ENCODE measurements around the gene HIF3A. TPM values are rescaled to one million over a fixed set of nuclear protein-coding genes. Genes with fewer than 3 reads are reported as not detected.

The HIF3A gene
- total and polyA plus RNA-seq, 9 of the 15 experiments (the other 6 are each of a cell fraction or from before 2014, with no cell fraction given): 0.29 TPM; not detected in 8

DNA sequence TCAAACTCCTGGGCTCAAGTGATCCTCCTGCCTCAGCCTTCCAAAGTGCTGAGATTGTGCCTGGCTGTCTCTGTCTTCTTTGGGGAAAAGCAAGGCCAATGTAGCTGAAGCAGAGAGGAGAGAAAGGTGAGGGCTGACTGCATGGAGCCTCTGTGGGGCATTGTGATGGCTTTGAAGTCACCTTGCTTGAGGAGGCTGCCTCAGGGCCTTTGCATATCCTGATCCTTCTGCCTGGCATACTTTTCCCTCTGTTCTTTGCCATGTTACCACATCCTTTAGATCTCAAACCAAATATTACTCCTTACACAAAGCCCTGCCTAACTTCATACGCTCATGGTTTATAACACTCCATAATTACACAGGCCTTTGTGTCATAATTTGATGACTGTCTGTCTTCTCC is 40.6 kb downstream of the HIF3A start:
- Histone ChIP-seq H3K4me3 (no peak overlapping the region), H3K4me1 (replicated peaks in 1 of 2; ENCODE audit: control insufficient read depth in 2 of 2, insufficient read depth in 2 of 2, low read length in 2 of 2) (peaks cover 0 to 4% of the 10 kb centered on the region in 2 experiments; a peak in 2 of 5 replicates), H3K4me2 (ENCODE audit: insufficient read depth, low read length) (no peak overlapping the region), H3K36me3 (ENCODE audit: control insufficient read depth, insufficient read depth, low read length) (no peaks in the 10 kb centered on the region), H3K79me2 (ENCODE audit: control insufficient read depth, insufficient read depth, low read length) (no peaks in the 10 kb centered on the region), H3K27me3 (ENCODE audit: control insufficient read depth in 2 of 2, insufficient read depth in 2 of 2, low read length in 2 of 2) (peaks cover 19 to 45% of the 10 kb centered on the region in 2 experiments), H2AFZ (ENCODE audit: low read depth, low read length) (no peak overlapping the region), H4K20me1 (replicated peaks; ENCODE audit: control insufficient read depth, insufficient read depth, low read length) (no peaks in the 10 kb centered on the region), H3K9ac (ENCODE audit: insufficient read depth in 1 of 2, low read depth in 2 of 2, low read length in 2 of 2) (no peak overlapping the region), H3K27ac (ENCODE audit: extremely low read depth, low read depth, low read length) (no peak overlapping the region), H3K9me1 (ENCODE audit: control insufficient read depth, insufficient read depth, low read length) (no peaks in the 10 kb centered on the region), H3K9me3 (replicated peaks; ENCODE audit: control insufficient read depth, insufficient read depth, low read depth, low read length) (no peaks in the 10 kb centered on the region)
- FAIRE-seq (no peak), DNase-seq (ENCODE audit: extremely low read depth in 1 of 4, low spot score in 3 of 4) (no peak), ATAC-seq (no peak)
- WGBS (ENCODE audit: insufficient coverage, low coverage, missing lambda C conversion rate): 0% methylated on average over 1 of the region's 1 CpG
- intact Hi-C loops (cut with micrococcal nuclease): no loop called here
- in situ Hi-C loops (cut with MboI): no loop called here
- BruUV-seq (replicated peaks): no TSS peak
- CTCF ChIA-PET (ENCODE audit: low intra/inter-chr PET ratio): no interaction called here
- POLR2A ChIA-PET: interaction anchor here (0.9 kb wide), 1 partner anchor 37 kb away, joined by 4 read pairs; no protein-coding TSS in a partner anchor
- no peak for TF ChIP-seq BHLHE40 (IDR thresholded peaks at IDR 0.05; ENCODE audit: low read length)
- peak; percentile 92 for TF ChIP-seq RBM25 (IDR thresholded peaks at IDR 0.05; ENCODE audit: low read depth, low read length, severe bottlenecking)

- no peaks in the 10 kb centered on the region for H3K36me3 ChIP-seq (ENCODE audit: control insufficient read depth, insufficient read depth, low read length)
- ChIA-PET POLR2A (no interaction called here), CTCF (ENCODE audit: low intra/inter-chr PET ratio) (interaction anchor here (0.5 kb wide), 1 partner anchor 165 kb away, joined by 3 read pairs; no protein-coding TSS in a partner anchor)
- H3K4me3 ChIP-seq: no peak overlapping the region
- in situ Hi-C loops (cut with MboI) (no loop called here), intact Hi-C loops (cut with micrococcal nuclease) (no loop called here)
- no TSS peak for BruUV-seq (replicated peaks)
- no peak overlapping the region for H2AFZ ChIP-seq (ENCODE audit: low read depth, low read length)
- ATAC-seq (no peak), FAIRE-seq (no peak), DNase-seq (ENCODE audit: extremely low read depth in 1 of 4, low spot score in 3 of 4) (no peak)
- H3K4me2 ChIP-seq (ENCODE audit: insufficient read depth, low read length): no peak overlapping the region
- H3K9ac ChIP-seq (ENCODE audit: insufficient read depth in 1 of 2, low read depth in 2 of 2, low read length in 2 of 2): no peak overlapping the region
- H3K9me1 ChIP-seq (ENCODE audit: control insufficient read depth, insufficient read depth, low read length): no peaks in the 10 kb centered on the region
- peaks cover 0 to 4% of the 10 kb centered on the region in 2 experiments; a peak in 2 of 5 replicates for H3K4me1 ChIP-seq (replicated peaks in 1 of 2; ENCODE audit: control insufficient read depth in 2 of 2, insufficient read depth in 2 of 2, low read length in 2 of 2)
- WGBS (ENCODE audit: insufficient coverage, low coverage, missing lambda C conversion rate): under 1% methylated on average over 10 of the region's 10 CpGs
- H4K20me1 ChIP-seq (replicated peaks; ENCODE audit: control insufficient read depth, insufficient read depth, low read length): no peaks in the 10 kb centered on the region
- no peaks in the 10 kb centered on the region for H3K79me2 ChIP-seq (ENCODE audit: control insufficient read depth, insufficient read depth, low read length)
- no peaks in the 10 kb centered on the region for H3K9me3 ChIP-seq (replicated peaks; ENCODE audit: control insufficient read depth, insufficient read depth, low read depth, low read length)
- no peak overlapping the region for H3K27ac ChIP-seq (ENCODE audit: extremely low read depth, low read depth, low read length)
- peaks cover 19 to 48% of the 10 kb centered on the region in 2 experiments for H3K27me3 ChIP-seq (ENCODE audit: control insufficient read depth in 2 of 2, insufficient read depth in 2 of 2, low read length in 2 of 2)
- no peak for TF ChIP-seq ZBTB43 (CRISPR knock-in tag; IDR thresholded peaks at IDR 0.05)
These were observed 42.6 kb downstream of the HIF3A start for GRCh38 chr19:46339446-46339845.
